ENCODE measurements around the gene FBXO33.

The FBXO33 gene

DNA sequence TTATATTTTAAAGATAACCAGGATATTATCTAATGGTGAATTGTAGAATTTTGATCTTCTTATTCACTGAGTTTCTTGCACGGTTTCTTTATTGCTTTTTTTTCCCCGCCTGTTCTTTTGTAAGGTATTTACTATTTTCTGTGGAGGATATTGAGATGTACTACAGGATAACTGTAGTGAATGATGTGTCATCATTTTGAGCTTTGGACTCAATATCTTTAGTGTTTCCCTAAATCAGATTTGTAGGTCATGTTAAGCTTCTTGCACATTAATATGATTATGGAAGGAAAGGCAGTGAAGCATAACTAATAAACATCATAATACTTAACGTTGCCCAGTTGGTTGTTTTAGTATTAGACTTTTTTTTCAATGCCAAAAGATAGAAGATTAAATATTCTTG, 81.4 kb downstream of the FBXO33 start:
- no peak overlapping the region for H3K4me3 ChIP-seq (IDR thresholded peaks at IDR 0.05; ENCODE audit: insufficient read depth, low read depth, low read length)
- no peak overlapping the region for H2AFZ ChIP-seq (ENCODE audit: low read depth)
- peaks cover 12% of the 10 kb centered on the region for H3K4me1 ChIP-seq (ENCODE audit: low read depth, poor library complexity, severe bottlenecking)
- H4K20me1 ChIP-seq (ENCODE audit: insufficient read depth), result no peaks in the 10 kb centered on the region
- H3K27me3 ChIP-seq (ENCODE audit: insufficient read depth, low read depth), result no peaks in the 10 kb centered on the region
- H3K36me3 ChIP-seq (ENCODE audit: insufficient read depth), result no peaks in the 10 kb centered on the region
- H3K27ac ChIP-seq, result no peak overlapping the region
- H3K4me2 ChIP-seq, result no peak overlapping the region
- no peaks in the 10 kb centered on the region for H3K79me2 ChIP-seq (ENCODE audit: insufficient read depth, low read depth)
- no peak overlapping the region for H3K9ac ChIP-seq
- TF ChIP-seq, protein P1, sequence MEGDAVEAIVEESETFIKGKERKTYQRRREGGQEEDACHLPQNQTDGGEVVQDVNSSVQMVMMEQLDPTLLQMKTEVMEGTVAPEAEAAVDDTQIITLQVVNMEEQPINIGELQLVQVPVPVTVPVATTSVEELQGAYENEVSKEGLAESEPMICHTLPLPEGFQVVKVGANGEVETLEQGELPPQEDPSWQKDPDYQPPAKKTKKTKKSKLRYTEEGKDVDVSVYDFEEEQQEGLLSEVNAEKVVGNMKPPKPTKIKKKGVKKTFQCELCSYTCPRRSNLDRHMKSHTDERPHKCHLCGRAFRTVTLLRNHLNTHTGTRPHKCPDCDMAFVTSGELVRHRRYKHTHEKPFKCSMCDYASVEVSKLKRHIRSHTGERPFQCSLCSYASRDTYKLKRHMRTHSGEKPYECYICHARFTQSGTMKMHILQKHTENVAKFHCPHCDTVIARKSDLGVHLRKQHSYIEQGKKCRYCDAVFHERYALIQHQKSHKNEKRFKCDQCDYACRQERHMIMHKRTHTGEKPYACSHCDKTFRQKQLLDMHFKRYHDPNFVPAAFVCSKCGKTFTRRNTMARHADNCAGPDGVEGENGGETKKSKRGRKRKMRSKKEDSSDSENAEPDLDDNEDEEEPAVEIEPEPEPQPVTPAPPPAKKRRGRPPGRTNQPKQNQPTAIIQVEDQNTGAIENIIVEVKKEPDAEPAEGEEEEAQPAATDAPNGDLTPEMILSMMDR (conservative IDR thresholded peaks at IDR 0.05; ENCODE audit: low read depth, low read length), result no peak
